ENCODE data around the gene SLC15A3. TPM values are rescaled to one million over a fixed set of nuclear protein-coding genes. Genes with fewer than 3 reads are reported as not detected.

SLC15A3 gene
- total RNA-seq, 4 donors from 2014 or later = 4.0 to 11.5 (median 7.9) TPM

DNA sequence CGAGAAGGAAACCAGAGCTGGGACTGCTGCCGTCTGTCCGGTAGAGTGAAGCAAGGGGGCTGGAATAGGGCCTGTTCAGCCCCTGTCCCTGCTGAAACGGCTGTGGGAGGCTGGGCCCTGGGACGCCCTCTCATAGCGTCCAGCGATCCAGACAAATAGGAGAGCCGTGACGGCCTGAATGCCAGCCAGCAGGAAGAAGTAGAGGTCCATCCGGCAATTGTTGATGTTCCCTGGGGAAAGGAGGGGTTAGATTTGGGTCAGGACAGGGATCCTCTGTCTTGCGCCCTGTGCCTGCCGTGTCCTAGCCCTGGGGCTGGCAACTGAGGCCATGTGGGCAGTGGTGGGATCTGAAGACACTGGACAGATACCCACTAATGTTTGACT is 14.8 kb downstream of the SLC15A3 start:
- TF ChIP-seq, protein P1, sequence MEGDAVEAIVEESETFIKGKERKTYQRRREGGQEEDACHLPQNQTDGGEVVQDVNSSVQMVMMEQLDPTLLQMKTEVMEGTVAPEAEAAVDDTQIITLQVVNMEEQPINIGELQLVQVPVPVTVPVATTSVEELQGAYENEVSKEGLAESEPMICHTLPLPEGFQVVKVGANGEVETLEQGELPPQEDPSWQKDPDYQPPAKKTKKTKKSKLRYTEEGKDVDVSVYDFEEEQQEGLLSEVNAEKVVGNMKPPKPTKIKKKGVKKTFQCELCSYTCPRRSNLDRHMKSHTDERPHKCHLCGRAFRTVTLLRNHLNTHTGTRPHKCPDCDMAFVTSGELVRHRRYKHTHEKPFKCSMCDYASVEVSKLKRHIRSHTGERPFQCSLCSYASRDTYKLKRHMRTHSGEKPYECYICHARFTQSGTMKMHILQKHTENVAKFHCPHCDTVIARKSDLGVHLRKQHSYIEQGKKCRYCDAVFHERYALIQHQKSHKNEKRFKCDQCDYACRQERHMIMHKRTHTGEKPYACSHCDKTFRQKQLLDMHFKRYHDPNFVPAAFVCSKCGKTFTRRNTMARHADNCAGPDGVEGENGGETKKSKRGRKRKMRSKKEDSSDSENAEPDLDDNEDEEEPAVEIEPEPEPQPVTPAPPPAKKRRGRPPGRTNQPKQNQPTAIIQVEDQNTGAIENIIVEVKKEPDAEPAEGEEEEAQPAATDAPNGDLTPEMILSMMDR (IDR thresholded peaks at IDR 0.05) = no peak
- no peak for TF ChIP-seq POLR2A (IDR thresholded peaks at IDR 0.05)
- Histone ChIP-seq H3K4me3 (no peak overlapping the region), H3K27me3 (no peaks in the 10 kb centered on the region), H3K36me3 (peaks cover 0 to 55% (median 5%) of the 10 kb centered on the region in 3 donors), H3K4me1 (peaks cover 14 to 63% (median 14%) of the 10 kb centered on the region in 3 donors), H3K9me3 (no peaks in the 10 kb centered on the region), H3K27ac (peak overlapping the region in 2 of 4 donors; percentile 4 to 28)
- intact Hi-C loops (cut with DNase I) = no loop called here
- 58% methylated on average over 12 of the region's 12 CpGs; no CpG with 5 or more reads in 1 of the 2 donors for WGBS, 2 donors
- no peak for DNase-seq

DNA sequence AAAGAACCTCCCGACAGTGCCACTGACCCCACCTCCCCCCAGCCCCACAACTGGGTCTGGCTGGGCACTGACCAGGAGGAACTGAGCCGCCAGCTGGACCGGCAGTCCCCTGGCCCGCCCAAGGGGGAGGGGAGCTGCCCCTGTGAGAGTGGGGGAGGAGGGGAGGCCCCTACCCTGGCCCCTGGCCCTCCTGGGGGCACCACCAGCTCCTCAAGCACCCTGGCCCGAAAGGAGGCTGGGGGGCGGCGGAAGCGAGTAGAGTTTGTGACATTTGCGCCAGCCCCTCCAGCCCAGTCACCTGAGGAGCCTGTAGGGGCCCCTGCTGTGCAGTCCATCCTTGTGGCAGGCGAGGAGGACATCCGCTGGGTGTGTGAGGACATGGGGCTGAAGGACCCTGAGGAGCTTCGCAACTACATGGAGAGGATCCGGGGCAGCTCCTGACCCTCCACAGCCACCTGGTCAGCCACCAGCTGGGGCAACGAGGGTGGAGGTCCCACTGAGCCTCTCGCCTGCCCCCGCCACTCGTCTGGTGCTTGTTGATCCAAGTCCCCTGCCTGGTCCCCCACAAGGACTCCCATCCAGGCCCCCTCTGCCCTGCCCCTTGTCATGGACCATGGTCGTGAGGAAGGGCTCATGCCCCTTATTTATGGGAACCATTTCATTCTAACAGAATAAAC is 15.4 kb downstream of the SLC15A3 start:
- DNase-seq = no peak
- Histone ChIP-seq H3K36me3 (peaks cover 0 to 55% (median 5%) of the 10 kb centered on the region in 3 donors), H3K4me3 (no peak overlapping the region), H3K27ac (peak overlapping the region in 2 of 4 donors; percentile 4 to 28), H3K9me3 (no peaks in the 10 kb centered on the region), H3K27me3 (no peaks in the 10 kb centered on the region), H3K4me1 (peaks cover 9 to 57% (median 10%) of the 10 kb centered on the region in 3 donors)
- TF ChIP-seq POLR2A (IDR thresholded peaks at IDR 0.05) = no peak
- TF ChIP-seq, protein P1 (IDR thresholded peaks at IDR 0.05) = no peak
- 90 to 100% methylated on average over 1 to 2 of the region's 18 CpGs for WGBS, 2 donors
- intact Hi-C loops (cut with DNase I) = no loop called here

DNA sequence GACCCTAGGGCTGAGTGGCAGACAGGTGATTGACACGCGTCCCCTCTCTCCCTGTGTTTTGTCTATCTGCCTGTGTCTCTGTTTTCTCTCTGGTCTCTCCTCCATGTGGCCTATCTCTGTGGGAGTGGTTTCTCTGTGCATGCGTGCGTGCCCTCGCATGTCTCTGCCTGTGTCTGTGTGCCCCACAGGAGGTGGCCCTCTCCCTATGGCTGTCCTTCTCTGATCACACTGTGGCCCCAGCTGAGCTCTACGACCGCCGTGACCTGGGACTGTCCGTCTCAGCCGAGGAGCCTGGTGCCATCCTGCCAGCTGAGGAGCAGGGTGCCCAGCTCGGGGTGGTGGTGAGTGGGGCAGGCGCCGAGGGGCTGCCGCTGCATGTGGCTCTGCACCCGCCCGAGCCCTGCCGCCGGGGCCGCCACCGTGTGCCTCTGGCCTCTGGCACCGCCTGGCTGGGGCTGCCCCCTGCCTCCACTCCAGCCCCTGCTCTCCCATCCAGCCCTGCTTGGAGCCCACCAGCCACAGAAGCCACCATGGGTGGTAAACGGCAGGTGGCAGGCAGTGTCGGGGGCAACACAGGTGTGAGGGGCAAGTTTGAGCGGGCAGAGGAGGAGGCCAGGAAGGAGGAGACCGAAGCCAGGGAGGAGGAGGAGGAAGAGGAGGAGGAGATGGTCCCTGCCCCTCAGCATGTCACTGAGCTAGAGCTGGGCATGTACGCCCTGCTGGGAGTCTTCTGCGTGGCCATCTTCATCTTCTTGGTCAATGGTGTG is 16.1 kb downstream of the SLC15A3 start:
- Histone ChIP-seq H3K36me3 (peaks cover 0 to 55% (median 0%) of the 10 kb centered on the region in 3 donors), H3K27me3 (no peaks in the 10 kb centered on the region), H3K27ac (no peak overlapping the region), H3K9me3 (no peaks in the 10 kb centered on the region), H3K4me1 (peaks cover 1 to 50% (median 6%) of the 10 kb centered on the region in 3 donors), H3K4me3 (no peak overlapping the region)
- WGBS, 2 donors = 58 to 85% methylated on average over 6 to 9 of the region's 27 CpGs
- TF ChIP-seq, protein P1 (IDR thresholded peaks at IDR 0.05) = no peak
- intact Hi-C loops (cut with DNase I) = no loop called here
- DNase-seq = no peak

DNA sequence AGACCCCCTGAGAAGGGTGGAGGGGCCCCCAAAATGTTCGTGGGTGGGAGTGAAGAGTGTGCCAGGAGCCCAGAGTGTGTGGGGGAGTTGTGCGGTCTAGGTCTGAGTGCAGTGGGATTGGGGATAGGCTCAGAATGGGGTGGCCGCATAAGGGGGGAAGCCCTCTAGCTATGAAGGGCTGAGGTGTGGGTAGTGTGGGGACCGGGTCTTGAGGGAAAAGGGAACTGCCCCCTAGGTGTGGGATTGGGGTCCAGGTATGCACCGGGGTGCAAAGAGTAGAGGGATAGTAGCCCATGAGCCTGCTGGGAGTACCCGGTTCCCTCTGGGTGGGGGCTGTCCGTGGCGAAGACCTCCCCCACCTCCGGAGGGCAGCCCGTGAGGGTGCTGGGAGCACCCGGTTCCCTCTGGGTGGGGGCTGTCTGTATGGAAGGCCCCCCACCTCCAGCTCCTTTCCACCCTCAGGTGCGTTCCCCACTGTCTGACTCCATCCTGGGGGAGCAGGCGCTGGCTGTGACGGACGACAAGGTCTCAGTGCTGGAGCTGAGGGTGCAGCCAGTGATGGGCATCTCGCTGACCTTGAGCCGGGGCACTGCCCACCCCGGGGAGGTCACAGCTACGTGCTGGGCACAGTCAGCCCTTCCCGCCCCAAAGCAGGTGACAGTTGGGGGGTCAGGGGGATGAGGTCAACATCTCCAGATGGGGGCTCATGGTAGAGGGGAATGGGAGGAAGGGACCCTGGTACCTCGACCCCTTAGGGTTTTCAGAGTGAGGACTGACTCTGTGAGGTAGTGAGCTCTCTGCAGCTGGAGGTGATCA is 17.0 kb downstream of the SLC15A3 start:
- intact Hi-C loops (cut with DNase I) = no loop called here
- Histone ChIP-seq H3K9me3 (no peaks in the 10 kb centered on the region), H3K4me1 (peaks cover 0 to 41% (median 6%) of the 10 kb centered on the region in 3 donors), H3K4me3 (no peak overlapping the region), H3K27ac (no peak overlapping the region), H3K36me3 (peaks cover 0 to 56% (median 3%) of the 10 kb centered on the region in 3 donors), H3K27me3 (no peaks in the 10 kb centered on the region)
- DNase-seq = no peak
- 80 to 83% methylated on average over 7 to 15 of the region's 21 CpGs for WGBS, 2 donors
- TF ChIP-seq, protein P1 (IDR thresholded peaks at IDR 0.05) = no peak
- no peak for TF ChIP-seq POLR2A (IDR thresholded peaks at IDR 0.05)

Data from esophagus squamous epithelium (tissue), 5 donors.